ENCODE results near the gene UQCRHL.

The UQCRHL gene

GRCh38 chr1:15758343-15758931 lies 49.0 kb downstream of the UQCRHL start, which contains the start of gene FBLIM1:
FBLIM1 (plus strand) TSS chr1:15758795; CDS start chr1:15764984, 6,189 bp downstream.
- no peak for DNase-seq (ENCODE audit: low read depth, low spot score)
- in situ Hi-C loops (cut with HindIII; ENCODE audit: low sequenced_read_pairs): no loop called here
- TF ChIP-seq CTCF (IDR thresholded peaks at IDR 0.05; ENCODE audit: low read depth, low read length): no peak
- H3K4me3 ChIP-seq (ENCODE audit: low read depth, low read length): peak within 1 kb of the TSS; percentile 79

GRCh38 chr1:15757575-15758342 lies 49.7 kb downstream of the UQCRHL start:
- no peak for DNase-seq (ENCODE audit: low read depth, low spot score)
- no peak for TF ChIP-seq CTCF (IDR thresholded peaks at IDR 0.05; ENCODE audit: low read depth, low read length)
- in situ Hi-C loops (cut with HindIII; ENCODE audit: low sequenced_read_pairs): no loop called here
- H3K4me3 ChIP-seq (ENCODE audit: low read depth, low read length): peak overlapping the region; percentile 79

Measured in astrocyte of the spinal cord (primary cell).